Ammon's horn (tissue), 1 donor: ENCODE measurements around the gene OR10D3.
"Not testable (repeated sequence)": the region's sequence is repeated elsewhere in the genome, so short reads cannot be mapped to it uniquely, and the experiment has no call there.

Experiments
- DNase-seq: peaks from one replicate; pipeline ENCODE4 v3.0.0-alpha.2; 2016; ENCODE audit warnings: low spot score

The OR10D3 gene

GRCh38 chr11:124183068-124183467 lies at the start of gene OR10D3:
Gene OR10D3 (plus strand): TSS chr11:124183345. CDS start chr11:124185270, 1,925 bp downstream.
- no peak for DNase-seq

- DNase-seq = no peak
Measured at GRCh38 chr11:124143034-124143433, 40.1 kb upstream of the OR10D3 start.

GRCh38 chr11:124147951-124148350 lies 35.2 kb upstream of the OR10D3 start:
- no peak for DNase-seq

- DNase-seq = no peak
Measured at GRCh38 chr11:124150684-124151083, 32.5 kb upstream of the OR10D3 start.

- DNase-seq = no peak
Measured at GRCh38 chr11:124152770-124153407, 30.3 kb upstream of the OR10D3 start.

- no peak for DNase-seq
Measured at GRCh38 chr11:124153821-124154220, 29.3 kb upstream of the OR10D3 start.

- DNase-seq = peak; percentile 8
Measured at GRCh38 chr11:124159481-124159880, 23.7 kb upstream of the OR10D3 start.

GRCh38 chr11:124160986-124161385 lies 22.2 kb upstream of the OR10D3 start:
- no peak for DNase-seq

GRCh38 chr11:124167826-124168231 lies 15.3 kb upstream of the OR10D3 start:
- DNase-seq = no peak

- no peak for DNase-seq
Measured at GRCh38 chr11:124168796-124169195, 14.3 kb upstream of the OR10D3 start.

- DNase-seq = not testable (repeated sequence)
Measured at GRCh38 chr11:124170315-124170714, 12.8 kb upstream of the OR10D3 start.

- DNase-seq = no peak
Measured at GRCh38 chr11:124170801-124171586, 12.2 kb upstream of the OR10D3 start.

- DNase-seq = no peak
Measured at GRCh38 chr11:124172101-124172500, 11.0 kb upstream of the OR10D3 start.

GRCh38 chr11:124172599-124172998 lies 10.5 kb upstream of the OR10D3 start:
- DNase-seq = no peak

- DNase-seq = peak; percentile 74
Measured at GRCh38 chr11:124174001-124174583, 9.1 kb upstream of the OR10D3 start.

GRCh38 chr11:124176925-124177715 lies 6.0 kb upstream of the OR10D3 start:
- DNase-seq = no peak

GRCh38 chr11:124179310-124179709 lies 3.8 kb upstream of the OR10D3 start:
- no peak for DNase-seq

GRCh38 chr11:124190298-124191139 lies 7.4 kb downstream of the OR10D3 start:
- DNase-seq = no peak

GRCh38 chr11:124193221-124194010 lies 10.3 kb downstream of the OR10D3 start:
- no peak for DNase-seq
